ENCODE results near the gene DEPDC4. TPM values are rescaled to one million over a fixed set of nuclear protein-coding genes. Genes with fewer than 3 reads are reported as not detected.

DEPDC4 gene
- total and polyA plus RNA-seq, 10 of the 15 experiments (the other 5 are each of a cell fraction or from before 2014, with no cell fraction given), result 1.5 to 4.7 (median 2.2) TPM

DNA sequence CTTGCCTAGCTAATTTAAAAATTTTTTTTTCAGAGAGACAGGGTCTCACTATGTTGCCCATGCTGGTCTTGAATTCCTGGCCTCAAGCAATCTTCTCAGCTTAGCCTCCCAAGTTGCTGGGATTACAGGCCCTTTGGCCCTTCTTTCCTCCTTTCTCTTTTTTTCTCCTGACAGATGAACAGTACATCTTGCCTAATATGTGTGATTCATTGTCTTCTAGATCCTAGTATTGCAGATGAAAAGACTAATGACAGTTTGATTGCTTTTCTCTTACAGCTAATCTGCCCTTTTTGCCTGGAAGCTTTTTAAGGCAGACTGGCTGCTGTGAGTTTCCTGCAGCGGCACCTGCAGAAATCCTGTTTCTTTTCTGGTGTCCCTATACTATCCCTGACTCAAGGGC is 12.0 kb downstream of the DEPDC4 start:
- ChIA-PET RAD21 (ENCODE audit: unreplicated experiment) (no interaction called here), CTCF (interaction anchor here (0.7 kb wide), 1 partner anchor 322 kb away, joined by 3 read pairs; no protein-coding TSS in a partner anchor), SMC1A (ENCODE audit: uncharacterized antibody, unreplicated experiment) (interaction anchor here (0.7 to 1.9 kb wide), 4 partner anchors 13 to 153 kb away, joined by 3 to 5 read pairs (median 4); no protein-coding TSS in a partner anchor), POLR2A (no interaction called here)
- DNase-seq (ENCODE audit: low read depth, low spot score) (no peak), FAIRE-seq (no peak), ATAC-seq (no peak)
- Histone ChIP-seq H3K9me3 (replicated peaks; ENCODE audit: control insufficient read depth, insufficient read depth, low read length) (no peaks in the 10 kb centered on the region), H4K20me1 (ENCODE audit: control insufficient read depth, insufficient read depth) (no peaks in the 10 kb centered on the region), H3K27ac (ENCODE audit: control insufficient read depth, insufficient read depth) (no peak overlapping the region), H3K79me2 (ENCODE audit: control insufficient read depth, insufficient read depth, low read length) (no peaks in the 10 kb centered on the region), H3K27me3 (replicated peaks in 1 of 2; ENCODE audit: control insufficient read depth in 2 of 2, insufficient read depth in 2 of 2, low read length in 1 of 2) (no peaks in the 10 kb centered on the region), H3K4me1 (ENCODE audit: control insufficient read depth, insufficient read depth, low read length) (no peaks in the 10 kb centered on the region), H3K4me3 (no peak overlapping the region), H2AFZ (ENCODE audit: control insufficient read depth, low read depth, low read length) (no peak overlapping the region), H3K4me2 (ENCODE audit: control insufficient read depth, insufficient read depth) (no peak overlapping the region), H3K9ac (ENCODE audit: control insufficient read depth, insufficient read depth, low read length) (no peak overlapping the region), H3K36me3 (ENCODE audit: control insufficient read depth in 2 of 2, insufficient read depth in 2 of 2, low read length in 1 of 2) (no peaks in the 10 kb centered on the region)
- intact Hi-C loops (cut with micrococcal nuclease; ENCODE audit: unreplicated experiment), result no loop called here
- no TSS peak for BruUV-seq (replicated peaks)
- whole genome bisulfite sequencing (ENCODE audit: insufficient coverage, insufficient replicate concordance, low lambda C conversion rate, missing lambda C conversion rate), result 100% methylated on average over 1 of the region's 1 CpG
- in situ Hi-C loops (cut with MboI), result no loop called here
- TF ChIP-seq POLR2AphosphoS5 (IDR thresholded peaks at IDR 0.05; ENCODE audit: low read length) (no peak), NBN (IDR thresholded peaks at IDR 0.05) (no peak), EZH2 (IDR thresholded peaks at IDR 0.05; ENCODE audit: borderline replicate concordance, control insufficient read depth, low read depth, low read length) (no peak), JUND (IDR thresholded peaks at IDR 0.05; ENCODE audit: low read depth, low read length) (no peak)
- TF ChIP-seq, protein P1, sequence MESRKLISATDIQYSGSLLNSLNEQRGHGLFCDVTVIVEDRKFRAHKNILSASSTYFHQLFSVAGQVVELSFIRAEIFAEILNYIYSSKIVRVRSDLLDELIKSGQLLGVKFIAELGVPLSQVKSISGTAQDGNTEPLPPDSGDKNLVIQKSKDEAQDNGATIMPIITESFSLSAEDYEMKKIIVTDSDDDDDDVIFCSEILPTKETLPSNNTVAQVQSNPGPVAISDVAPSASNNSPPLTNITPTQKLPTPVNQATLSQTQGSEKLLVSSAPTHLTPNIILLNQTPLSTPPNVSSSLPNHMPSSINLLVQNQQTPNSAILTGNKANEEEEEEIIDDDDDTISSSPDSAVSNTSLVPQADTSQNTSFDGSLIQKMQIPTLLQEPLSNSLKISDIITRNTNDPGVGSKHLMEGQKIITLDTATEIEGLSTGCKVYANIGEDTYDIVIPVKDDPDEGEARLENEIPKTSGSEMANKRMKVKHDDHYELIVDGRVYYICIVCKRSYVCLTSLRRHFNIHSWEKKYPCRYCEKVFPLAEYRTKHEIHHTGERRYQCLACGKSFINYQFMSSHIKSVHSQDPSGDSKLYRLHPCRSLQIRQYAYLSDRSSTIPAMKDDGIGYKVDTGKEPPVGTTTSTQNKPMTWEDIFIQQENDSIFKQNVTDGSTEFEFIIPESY (IDR thresholded peaks at IDR 0.05), result no peak
- TF ChIP-seq, protein P2, sequence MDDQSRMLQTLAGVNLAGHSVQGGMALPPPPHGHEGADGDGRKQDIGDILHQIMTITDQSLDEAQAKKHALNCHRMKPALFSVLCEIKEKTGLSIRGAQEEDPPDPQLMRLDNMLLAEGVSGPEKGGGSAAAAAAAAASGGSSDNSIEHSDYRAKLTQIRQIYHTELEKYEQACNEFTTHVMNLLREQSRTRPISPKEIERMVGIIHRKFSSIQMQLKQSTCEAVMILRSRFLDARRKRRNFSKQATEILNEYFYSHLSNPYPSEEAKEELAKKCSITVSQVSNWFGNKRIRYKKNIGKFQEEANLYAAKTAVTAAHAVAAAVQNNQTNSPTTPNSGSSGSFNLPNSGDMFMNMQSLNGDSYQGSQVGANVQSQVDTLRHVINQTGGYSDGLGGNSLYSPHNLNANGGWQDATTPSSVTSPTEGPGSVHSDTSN (IDR thresholded peaks at IDR 0.05; ENCODE audit: insufficient replicate concordance, low read depth, low read length), result no peak
